GM23338 (cell line): Measurements from ENCODE around the gene CBX8. TPM values are rescaled to one million over a fixed set of nuclear protein-coding genes. Genes with fewer than 3 reads are reported as not detected.

ENCODE experiments used
- ATAC-seq: fragments of 200-7000 bp; cut with Tn5 transposase; 3 replicates; pipeline ENCODE4 v1.9.1; 2020
- DNase-seq: peaks from one replicate; pipeline ENCODE4 v3.0.0-alpha.2; 2015; ENCODE audit warnings: low spot score
- H2AFZ ChIP-seq: fragments of 200-600 bp; sonication (generic); 2 replicates; pipeline ENCODE4 v1.8.0; 2016; ENCODE audit warnings: antibody characterized with exemption, mild to moderate bottlenecking, moderate library complexity
- H3F3A ChIP-seq: fragments of 200-600 bp; sonication (generic); replicated peaks from 2 replicates; pipeline ENCODE4 v1.8.0; 2017; ENCODE audit warnings: antibody characterized with exemption, mixed run types, low read depth
- H3K27ac ChIP-seq: fragments of 200-600 bp; sonication (generic); 2 replicates; pipeline ENCODE4 v1.6.1; 2016; ENCODE audit warnings: low read depth
- H3K27me3 ChIP-seq: fragments of 200-600 bp; sonication (generic); 2 replicates; pipeline ENCODE4 v1.8.0; 2016; ENCODE audit warnings: mild to moderate bottlenecking, mixed run types, moderate library complexity; ENCODE audit not compliant: insufficient read depth
- H3K36me3 ChIP-seq: fragments of 200-600 bp; sonication (generic); 2 replicates; pipeline ENCODE4 v1.8.0; 2016; ENCODE audit warnings: mild to moderate bottlenecking; ENCODE audit not compliant: insufficient read depth
- H3K4me1 ChIP-seq: fragments of 200-600 bp; sonication (generic); 2 replicates; pipeline ENCODE4 v1.8.0; 2016; ENCODE audit warnings: mild to moderate bottlenecking, moderate library complexity; ENCODE audit not compliant: insufficient read depth
- H3K4me2 ChIP-seq: fragments of 200-600 bp; sonication (generic); 2 replicates; pipeline ENCODE4 v1.7.1; 2017; ENCODE audit warnings: mixed run types
- H3K4me3 ChIP-seq: fragments of 200-600 bp; sonication (generic); 2 replicates; pipeline ENCODE4 v1.6.1; 2016; ENCODE audit warnings: mixed run types
- H3K79me2 ChIP-seq: fragments of 200-600 bp; sonication (generic); replicated peaks from 2 replicates; pipeline ENCODE4 v1.8.0; 2017; ENCODE audit warnings: mild to moderate bottlenecking; ENCODE audit not compliant: insufficient read depth
- H3K9me2 ChIP-seq: fragments of 200-600 bp; sonication (generic); 2 replicates; pipeline ENCODE4 v1.8.0; 2017; ENCODE audit not compliant: insufficient read depth
- H4K20me1 ChIP-seq: fragments of 200-600 bp; sonication (generic); replicated peaks from 2 replicates; pipeline ENCODE4 v1.8.0; 2017; ENCODE audit warnings: mild to moderate bottlenecking; ENCODE audit not compliant: insufficient read depth
- H3K27ac Mint-ChIP-seq: 2 replicates; pipeline ENCODE4 v1.8.0; 2020; ENCODE audit warnings: inconsistent platforms, mild to moderate bottlenecking, moderate library complexity, mixed read lengths
- H3K27me3 Mint-ChIP-seq: 3 replicates; pipeline ENCODE4 v1.8.0; 2022; ENCODE audit warnings: low read depth, mild to moderate bottlenecking, moderate library complexity, mixed read lengths, inconsistent platforms; ENCODE audit not compliant: insufficient read depth, poor library complexity
- H3K36me3 Mint-ChIP-seq: 3 replicates; pipeline ENCODE4 v1.8.0; 2021; ENCODE audit warnings: low read depth, mild to moderate bottlenecking, inconsistent platforms, moderate library complexity, mixed read lengths
- H3K4me1 Mint-ChIP-seq: 3 replicates; pipeline ENCODE4 v1.8.0; 2020; ENCODE audit warnings: mild to moderate bottlenecking, inconsistent platforms, mixed read lengths
- H3K4me3 Mint-ChIP-seq: 3 replicates; pipeline ENCODE4 v1.8.0; 2021; ENCODE audit warnings: moderate library complexity, mild to moderate bottlenecking, inconsistent platforms, mixed read lengths
- H3K9me3 Mint-ChIP-seq: 3 replicates; pipeline ENCODE4 v1.8.0; 2020; ENCODE audit warnings: moderate library complexity, mild to moderate bottlenecking, inconsistent platforms, mixed read lengths
- CREB1 ChIP-seq: fragments of 250-450 bp; sonication (Bioruptor Pico); IDR thresholded peaks from 2 replicates; pipeline ENCODE4 v1.5.0; 2020; ENCODE audit warnings: low read depth, mild to moderate bottlenecking, moderate library complexity
- CTCF ChIP-seq, 2 experiments: fragments of 200-600 bp in 1 of 2; sonication (generic) in 1 of 2; conservative IDR thresholded peaks; 2 replicates each; pipeline versions ENCODE4 v1.5.1 to v1.6.1; 2016 to 2017; ENCODE audit warnings: antibody characterized with exemption in 2 of 2, low read depth in 2 of 2, mild to moderate bottlenecking in 2 of 2, moderate library complexity in 1 of 2
- EZH2 ChIP-seq: fragments of 200-600 bp; sonication (generic); IDR thresholded peaks from one replicate; pipeline ENCODE4 v1.8.0; 2017; ENCODE audit warnings: antibody characterized with exemption, mild to moderate bottlenecking, low read depth; ENCODE audit not compliant: unreplicated experiment
- EZH2phosphoT487 ChIP-seq: fragments of 200-600 bp; sonication (generic); IDR thresholded peaks from one replicate; pipeline ENCODE4 v1.8.1; 2018; ENCODE audit warnings: antibody characterized with exemption; ENCODE audit not compliant: unreplicated experiment
- JUNB ChIP-seq: IDR thresholded peaks from one replicate; pipeline ENCODE4 v1.6.1; 2016; ENCODE audit warnings: antibody characterized with exemption; ENCODE audit not compliant: unreplicated experiment
- NANOG ChIP-seq: IDR thresholded peaks from 2 replicates; pipeline ENCODE4 v1.6.1; 2016; ENCODE audit warnings: antibody characterized with exemption, borderline replicate concordance
- POLR2AphosphoS5 ChIP-seq: IDR thresholded peaks from 2 replicates; pipeline ENCODE4 v1.6.1; 2016; ENCODE audit warnings: antibody characterized with exemption, low read depth
- REST ChIP-seq: IDR thresholded peaks from one replicate; pipeline ENCODE4 v1.6.1; 2018; ENCODE audit warnings: antibody characterized with exemption; ENCODE audit not compliant: unreplicated experiment
- ZNF114 ChIP-seq: fragments of 250-450 bp; sonication (Bioruptor Pico); IDR thresholded peaks from 2 replicates; pipeline ENCODE4 v1.5.0; 2020; ENCODE audit warnings: mild to moderate bottlenecking, moderate library complexity
- polyA plus RNA-seq: library from polyadenylated mRNA; unstranded; fragments of >200 nt; fragmentation: Nextera tagmentation; extraction: Ambion mirVana; gene quantifications from 2 replicates; pipeline ENCODE4 v1.2.1, GENCODE V29; 2016
- total RNA-seq: library from RNA; depleted of rRNA; stranded (reverse); fragments of >200 nt; shearing (Covaris generic); gene quantifications from 2 replicates; pipeline ENCODE4 v1.2.3, GENCODE V29; 2014
- TF ChIP-seq, protein P1 (sequence below): IDR thresholded peaks from 2 replicates; pipeline ENCODE4 v1.6.1; 2016; ENCODE audit warnings: antibody characterized with exemption

CBX8 gene
- total and polyA plus RNA-seq, 2 experiments from 2014 or later: 1.0 to 1.3 TPM

DNA sequence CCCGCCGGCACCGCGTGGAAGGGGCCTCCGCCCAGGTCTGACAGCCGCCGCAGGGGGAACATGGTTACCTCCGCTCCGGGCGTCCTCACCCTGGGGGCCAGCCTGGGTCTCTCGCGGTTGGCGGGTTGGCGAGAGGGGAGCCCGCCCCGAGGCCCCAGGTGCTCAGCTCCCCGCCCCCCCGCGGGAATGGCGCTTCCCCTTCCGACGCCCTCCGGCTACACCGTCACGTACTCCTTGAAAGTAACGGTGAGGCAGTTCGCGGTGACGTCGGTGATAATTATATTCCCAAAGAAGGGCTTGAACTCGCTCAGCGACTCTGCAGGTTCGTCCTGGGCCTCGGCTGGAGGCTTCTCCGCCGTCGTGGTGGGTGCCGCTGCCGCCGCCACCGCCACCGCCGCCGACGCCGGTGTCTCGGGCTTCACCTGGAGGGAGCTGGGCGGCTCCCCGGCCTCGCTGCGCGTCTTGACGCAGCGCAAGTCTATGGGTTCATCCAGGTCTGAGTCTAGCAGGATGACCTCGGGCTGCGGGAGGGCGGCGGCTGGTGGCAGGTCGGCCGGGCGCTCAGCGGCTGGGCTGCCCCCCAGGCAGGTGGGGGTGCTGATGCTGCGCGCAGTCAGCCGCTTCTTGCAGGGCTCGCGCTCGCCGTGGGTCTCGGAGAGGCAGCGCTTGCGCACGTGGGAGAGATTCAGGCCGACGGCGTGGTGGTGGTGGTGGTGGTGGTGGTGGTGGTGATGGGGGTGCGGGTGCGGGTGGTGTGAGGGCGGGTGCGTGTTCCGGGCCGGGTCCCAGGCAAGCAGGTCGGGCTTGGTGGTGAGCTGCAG is 37.1 kb upstream of the CBX8 start:
- peaks cover 27% of the 10 kb centered on the region for H3F3A ChIP-seq
- H3K27ac ChIP-seq: no peak overlapping the region
- H2AFZ ChIP-seq: no peak overlapping the region
- H3K4me3 ChIP-seq: peak overlapping the region; percentile 80
- peaks cover 4% of the 10 kb centered on the region; the same call in 2 of the 3 replicates for H3K36me3 Mint-ChIP-seq
- H3K27ac Mint-ChIP-seq: no peak overlapping the region
- DNase-seq (peak; percentile 62), ATAC-seq (peak; percentile 1; the same call in 2 of the 3 replicates)
- peaks cover 47% of the 10 kb centered on the region for H3K4me1 Mint-ChIP-seq
- peaks cover 4% of the 10 kb centered on the region; the same call in 1 of the 2 replicates for H4K20me1 ChIP-seq
- peak overlapping the region; percentile 99 for H3K4me2 ChIP-seq
- no peaks in the 10 kb centered on the region for H3K79me2 ChIP-seq
- H3K9me3 Mint-ChIP-seq: no peaks in the 10 kb centered on the region
- peaks cover 53% of the 10 kb centered on the region for H3K4me1 ChIP-seq
- H3K9me2 ChIP-seq: no peaks in the 10 kb centered on the region
- peak overlapping the region; percentile 58; the same call in 2 of the 3 replicates for H3K4me3 Mint-ChIP-seq
- no peaks in the 10 kb centered on the region for H3K36me3 ChIP-seq
- H3K27me3 ChIP-seq: peaks cover 93% of the 10 kb centered on the region
- H3K27me3 Mint-ChIP-seq: peaks cover 94% of the 10 kb centered on the region
- TF ChIP-seq EZH2phosphoT487 (no peak), POLR2AphosphoS5 (0 out of 2 replicates have a peak, but pooled peaks have one; percentile 11), ZNF114 (no peak), NANOG (no peak), REST (no peak), CTCF (conservative IDR thresholded peaks at IDR 0.05; ENCODE audit: low read depth in 2 of 2) (no peak), CREB1 (CRISPR knock-in tag) (no peak; the same call in 1 of the 2 replicates), JUNB (no peak), EZH2 (peak; percentile 82)
- TF ChIP-seq, protein P1, sequence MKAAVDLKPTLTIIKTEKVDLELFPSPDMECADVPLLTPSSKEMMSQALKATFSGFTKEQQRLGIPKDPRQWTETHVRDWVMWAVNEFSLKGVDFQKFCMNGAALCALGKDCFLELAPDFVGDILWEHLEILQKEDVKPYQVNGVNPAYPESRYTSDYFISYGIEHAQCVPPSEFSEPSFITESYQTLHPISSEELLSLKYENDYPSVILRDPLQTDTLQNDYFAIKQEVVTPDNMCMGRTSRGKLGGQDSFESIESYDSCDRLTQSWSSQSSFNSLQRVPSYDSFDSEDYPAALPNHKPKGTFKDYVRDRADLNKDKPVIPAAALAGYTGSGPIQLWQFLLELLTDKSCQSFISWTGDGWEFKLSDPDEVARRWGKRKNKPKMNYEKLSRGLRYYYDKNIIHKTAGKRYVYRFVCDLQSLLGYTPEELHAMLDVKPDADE: no peak
